ENCODE measurements around the gene ARL8B.
"Not testable (repeated sequence)": the region's sequence is repeated elsewhere in the genome, so short reads cannot be mapped to it uniquely, and the experiment has no call there.

Gene ARL8B

GRCh38 chr3:5110337-5110736 is 11.8 kb upstream of the ARL8B start:
- no peak for DNase-seq

DNA sequence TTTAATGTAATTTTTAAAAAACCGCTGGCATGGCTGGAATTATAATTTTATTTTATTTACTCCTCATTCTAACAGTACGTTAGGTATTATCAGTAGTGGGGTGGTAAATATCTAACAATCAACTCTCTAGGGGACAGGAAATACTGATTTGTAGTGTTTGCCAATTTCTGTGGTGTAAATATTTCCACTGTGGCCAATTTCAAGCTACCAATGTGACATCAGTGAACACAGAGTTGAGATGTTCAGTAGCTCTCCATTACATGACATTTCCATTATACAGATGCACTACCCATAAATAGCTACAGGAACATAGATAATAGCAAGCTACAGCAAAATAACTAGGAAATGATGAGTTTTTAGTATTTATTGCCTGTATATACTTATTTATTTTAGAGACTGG is 10.0 kb upstream of the ARL8B start:
- DNase-seq, result no peak

DNA sequence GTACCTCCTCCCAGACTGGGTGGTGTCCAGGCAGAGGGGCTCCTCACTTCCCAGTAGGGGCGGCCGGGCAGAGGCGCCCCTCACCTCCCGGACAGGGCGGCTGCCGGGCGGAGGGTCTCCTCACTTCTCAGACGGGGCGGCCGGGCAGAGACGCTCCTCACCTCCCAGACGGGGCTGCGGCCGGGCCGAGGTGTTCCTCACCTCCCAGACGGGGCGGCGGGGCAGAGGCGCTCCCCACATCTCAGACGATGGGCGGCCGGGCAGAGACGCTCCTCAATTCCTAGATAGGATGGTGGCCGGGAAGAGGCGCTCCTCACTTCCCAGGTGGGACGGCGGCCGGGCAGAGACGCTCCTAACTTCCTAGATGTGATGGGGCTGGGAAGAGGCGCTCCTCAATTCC is 8.4 kb upstream of the ARL8B start:
- DNase-seq, result not testable (repeated sequence)

GRCh38 chr3:5115506-5116162 is 6.5 kb upstream of the ARL8B start:
- no peak for DNase-seq

DNA sequence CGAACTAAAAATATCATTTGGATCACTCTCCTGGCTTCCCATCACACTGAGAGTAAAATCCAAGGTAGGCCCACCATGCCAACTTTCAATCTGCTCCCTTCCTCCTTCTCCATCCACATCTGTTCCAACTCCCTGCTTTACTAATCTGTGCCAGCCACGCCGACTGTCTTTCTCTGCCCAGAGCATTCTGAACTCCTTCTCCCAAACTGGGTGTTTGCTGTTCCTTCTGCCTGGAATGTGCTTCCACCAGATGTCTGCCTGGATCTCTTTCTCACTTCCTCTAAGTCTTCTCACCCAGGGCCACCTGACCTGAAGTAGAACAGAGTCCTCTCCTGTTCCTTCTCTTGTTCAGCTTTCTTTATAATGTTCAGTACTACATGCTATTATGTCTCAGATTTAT is 5.6 kb upstream of the ARL8B start:
- peak in 19 of 58 donors; percentile 1 to 47 (median 10) for DNase-seq

GRCh38 chr3:5120446-5120845 is 1.6 kb upstream of the ARL8B start:
- DNase-seq, result no peak

GRCh38 chr3:5122741-5123706 is 932 bp downstream of the ARL8B start:
- DNase-seq, result peak in 45 of 58 donors; percentile 1 to 66 (median 32)

DNA sequence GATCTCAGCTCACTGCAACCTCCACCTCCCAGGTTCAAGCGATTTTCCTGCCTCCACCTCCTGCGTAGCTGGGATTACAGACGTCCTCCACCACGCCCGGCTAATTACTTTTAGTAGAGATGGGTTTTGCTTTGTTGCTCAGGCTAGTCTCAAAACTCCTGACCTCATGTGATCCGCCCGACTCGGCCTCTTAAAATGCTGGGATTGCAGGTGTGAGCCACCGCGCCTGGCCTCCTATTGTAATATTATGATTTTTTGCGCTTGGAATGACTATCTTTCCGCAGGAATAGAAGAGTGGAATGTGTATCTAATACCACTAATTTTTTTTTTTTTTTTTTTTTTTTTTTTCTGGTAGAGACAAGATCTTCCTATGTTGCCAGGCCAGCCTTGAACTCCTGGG is 1.8 kb downstream of the ARL8B start:
- DNase-seq, result no peak

DNA sequence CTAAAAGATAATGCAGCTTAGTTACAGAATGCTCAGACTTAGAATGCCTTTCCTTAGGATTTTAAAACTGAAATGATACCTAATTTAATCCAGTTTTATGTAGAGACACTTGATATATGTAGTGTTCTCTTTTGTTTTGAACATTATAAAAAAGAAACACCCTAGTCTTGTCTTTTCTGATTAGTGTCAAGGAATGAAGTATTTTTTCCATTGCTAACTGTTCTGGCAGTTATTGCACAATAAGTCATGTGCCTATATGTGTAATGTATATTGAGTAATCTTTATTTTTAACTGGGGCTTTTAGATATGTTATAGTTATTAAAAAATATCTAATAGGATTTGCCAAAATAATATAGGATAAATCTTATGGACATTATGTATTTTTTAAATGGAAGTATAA is 4.5 kb downstream of the ARL8B start:
- DNase-seq, result no peak

- no peak for DNase-seq
Measured at GRCh38 chr3:5128849-5129248, 6.8 kb downstream of the ARL8B start.

- DNase-seq, result no peak
Measured at GRCh38 chr3:5133239-5134018, 11.3 kb downstream of the ARL8B start.

GRCh38 chr3:5134019-5134391 is 11.9 kb downstream of the ARL8B start:
- no peak for DNase-seq

GRCh38 chr3:5134499-5134898 is 12.4 kb downstream of the ARL8B start:
- DNase-seq, result no peak

DNA sequence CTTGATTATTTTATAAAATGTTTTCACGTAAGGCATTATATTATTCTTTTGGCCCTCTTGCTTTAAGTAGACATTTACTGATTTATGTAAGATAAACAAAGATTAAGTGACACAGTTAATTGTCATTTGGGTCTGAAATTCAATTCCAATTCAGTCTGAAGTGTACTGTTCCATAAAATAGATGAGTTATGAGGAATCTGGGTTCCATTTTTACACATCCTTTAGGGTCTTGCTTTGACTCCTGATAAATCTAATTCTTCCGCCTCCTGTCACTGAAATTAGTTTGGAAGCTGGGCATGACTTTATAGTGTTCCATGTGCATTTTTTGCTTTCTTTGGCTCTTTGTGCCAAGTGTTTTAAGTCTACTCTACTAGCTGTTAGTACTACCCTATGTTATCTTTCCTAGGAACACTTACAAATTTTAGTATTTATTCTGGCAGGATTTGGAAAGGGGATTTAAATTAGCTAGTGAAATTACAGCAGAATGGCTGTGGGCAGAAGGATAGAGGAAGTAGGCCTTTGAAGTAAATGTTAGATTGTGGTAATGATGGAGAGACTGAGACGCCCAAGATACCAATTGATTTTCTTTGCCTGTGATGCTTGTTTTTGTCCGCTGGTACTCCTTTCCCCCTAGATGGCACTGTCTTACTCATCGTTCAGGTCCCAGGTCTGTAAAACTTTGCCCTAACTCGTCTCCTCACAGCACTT is 14.3 kb downstream of the ARL8B start:
- DNase-seq, result no peak

- no peak for DNase-seq
Measured at GRCh38 chr3:5136919-5137429, 14.9 kb downstream of the ARL8B start.

- peak in 2 of 58 donors; percentile 4 to 8 for DNase-seq
Measured at GRCh38 chr3:5138214-5138981, 16.3 kb downstream of the ARL8B start.

DNA sequence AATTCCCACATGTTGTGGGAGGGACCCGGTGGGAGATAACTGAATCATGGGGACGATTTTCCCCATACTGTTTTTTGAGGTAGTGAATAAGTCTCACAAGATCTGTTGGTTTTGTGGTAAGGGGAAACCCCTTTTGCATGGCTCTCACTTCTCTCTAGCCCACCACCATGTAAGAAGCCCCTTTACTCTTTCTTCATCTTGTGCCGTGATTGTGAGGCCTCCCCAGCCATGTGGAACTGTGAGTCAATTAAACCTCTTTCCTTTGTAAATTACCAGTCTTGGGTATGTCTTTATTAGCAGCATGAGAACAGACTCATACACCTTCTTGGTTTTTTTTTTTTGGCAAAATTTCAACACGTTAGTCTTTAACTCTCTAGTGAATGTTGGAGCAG is 18.1 kb downstream of the ARL8B start:
- DNase-seq, result no peak

- no peak for DNase-seq
Measured at GRCh38 chr3:5140839-5141238, 18.7 kb downstream of the ARL8B start.

DNA sequence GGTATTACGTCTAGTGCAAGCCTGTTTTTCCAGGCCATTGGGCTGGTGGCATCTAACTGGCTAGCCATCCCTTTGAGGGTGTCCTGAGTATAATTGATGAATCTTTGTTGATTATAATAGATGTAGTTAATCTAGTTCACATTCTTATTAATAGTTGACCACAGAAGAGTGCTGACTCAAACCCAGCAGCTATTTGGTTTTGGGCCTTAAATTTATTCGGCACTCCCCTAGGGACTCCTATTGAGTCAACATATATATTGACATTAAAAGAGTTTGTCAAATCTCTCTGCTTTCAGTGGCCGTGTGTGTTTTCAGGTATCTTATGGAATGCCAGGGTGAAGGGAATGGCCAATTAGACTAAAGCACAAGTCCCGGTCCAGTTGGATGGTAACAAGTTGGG is 19.7 kb downstream of the ARL8B start:
- no peak for DNase-seq

DNA sequence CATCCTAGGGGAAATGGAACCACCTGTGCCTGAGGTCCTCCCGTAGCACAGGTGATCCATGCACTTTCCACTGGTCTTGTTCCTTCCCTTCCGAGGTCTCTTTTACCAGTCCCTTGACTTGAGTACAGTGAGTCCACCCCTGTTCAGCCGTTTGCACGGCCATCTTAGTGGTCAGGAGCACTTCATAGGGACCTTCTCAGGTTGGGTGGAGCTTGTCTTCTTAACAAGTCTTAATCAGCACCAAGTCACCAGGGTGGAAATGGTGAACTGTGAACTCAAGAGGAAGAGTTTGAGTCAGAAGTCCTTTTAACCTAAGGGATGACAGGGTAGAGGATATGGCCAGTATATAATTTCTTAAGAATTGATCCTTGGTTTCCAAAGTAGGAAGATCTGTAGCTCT is 21.4 kb downstream of the ARL8B start:
- no peak for DNase-seq

Data from anterior cingulate cortex (tissue), 58 donors.